Astrocyte (in vitro differentiated cells and primary cell): Measurements from ENCODE around the gene COMMD1. TPM values are rescaled to one million over a fixed set of nuclear protein-coding genes. Genes with fewer than 3 reads are reported as not detected.
"Not testable (repeated sequence)": the region's sequence is repeated elsewhere in the genome, so short reads cannot be mapped to it uniquely, and the experiment has no call there.

Experiments
- DNase-seq: peaks from one replicate; pipeline ENCODE4 v3.0.0-alpha.2; 2010; ENCODE audit warnings: low read depth
- FAIRE-seq: peaks from 2 replicates; lab custom pipeline; 2011; peaks lifted over from hg19 to GRCh38; lab: Jason Lieb, UNC
- H2AFZ ChIP-seq: 2 replicates; pipeline ENCODE4 v1.6.0; 2012; ENCODE audit warnings: low read depth, low read length, inconsistent platforms
- H3K27ac ChIP-seq: 2 replicates; pipeline ENCODE4 v1.5.1; 2011; ENCODE audit warnings: low read depth, low read length, inconsistent platforms
- H3K27me3 ChIP-seq: 2 replicates; pipeline ENCODE4 v1.6.0; 2011; ENCODE audit warnings: low read length, inconsistent platforms; ENCODE audit not compliant: insufficient read depth
- H3K36me3 ChIP-seq: 2 replicates; pipeline ENCODE4 v1.5.1; 2011; ENCODE audit warnings: low read length, inconsistent platforms; ENCODE audit not compliant: insufficient read depth
- H3K4me1 ChIP-seq: 2 replicates; pipeline ENCODE4 v1.5.1; 2011; ENCODE audit warnings: low read length, inconsistent platforms; ENCODE audit not compliant: insufficient read depth
- H3K4me2 ChIP-seq: 2 replicates; pipeline ENCODE4 v1.6.0; 2012; ENCODE audit warnings: low read length, inconsistent platforms
- H3K4me3 ChIP-seq: 2 replicates; pipeline ENCODE4 v1.5.1; 2011; ENCODE audit warnings: low read depth, mild to moderate bottlenecking, low read length, inconsistent platforms; ENCODE audit not compliant: insufficient read depth
- H3K79me2 ChIP-seq: 2 replicates; pipeline ENCODE4 v1.6.0; 2012; ENCODE audit warnings: mild to moderate bottlenecking, low read length, inconsistent platforms; ENCODE audit not compliant: insufficient read depth
- H3K9ac ChIP-seq: 2 replicates; pipeline ENCODE4 v1.6.0; 2012; ENCODE audit warnings: mild to moderate bottlenecking, low read length, inconsistent platforms
- H3K9me3 ChIP-seq: 2 replicates; pipeline ENCODE4 v1.5.1; 2012; ENCODE audit warnings: low read depth, mild to moderate bottlenecking, low read length, inconsistent platforms; ENCODE audit not compliant: insufficient read depth
- H4K20me1 ChIP-seq: 2 replicates; pipeline ENCODE4 v1.6.0; 2012; ENCODE audit warnings: low read length, inconsistent platforms; ENCODE audit not compliant: insufficient read depth
- H3K27ac Mint-ChIP-seq: one replicate; pipeline ENCODE4 v1.8.0; 2021; ENCODE audit warnings: mild to moderate bottlenecking, mixed read lengths; ENCODE audit not compliant: unreplicated experiment
- H3K27me3 Mint-ChIP-seq: one replicate; pipeline ENCODE4 v1.8.0; 2021; ENCODE audit warnings: low read depth, mixed read lengths; ENCODE audit not compliant: unreplicated experiment
- H3K36me3 Mint-ChIP-seq: one replicate; pipeline ENCODE4 v1.8.0; 2021; ENCODE audit warnings: low read depth, mixed read lengths; ENCODE audit not compliant: unreplicated experiment
- H3K4me1 Mint-ChIP-seq: one replicate; pipeline ENCODE4 v1.8.0; 2021; ENCODE audit warnings: low read depth, mixed read lengths; ENCODE audit not compliant: unreplicated experiment
- H3K4me3 Mint-ChIP-seq: one replicate; pipeline ENCODE4 v1.8.0; 2021; ENCODE audit warnings: mild to moderate bottlenecking, moderate library complexity, mixed read lengths; ENCODE audit not compliant: unreplicated experiment
- H3K9me3 Mint-ChIP-seq: one replicate; pipeline ENCODE4 v1.8.0; 2021; ENCODE audit warnings: mild to moderate bottlenecking, mixed read lengths; ENCODE audit not compliant: unreplicated experiment
- CTCF ChIP-seq: IDR thresholded peaks from 2 replicates; pipeline ENCODE4 v1.5.1; 2011; ENCODE audit warnings: low read depth, mild to moderate bottlenecking, inconsistent platforms, low read length, moderate library complexity; ENCODE audit not compliant: insufficient read depth
- EZH2 ChIP-seq: IDR thresholded peaks from 2 replicates; pipeline ENCODE4 v1.6.1; 2012; ENCODE audit warnings: mild to moderate bottlenecking, low read length, inconsistent platforms; ENCODE audit not compliant: insufficient read depth
- total RNA-seq: library from RNA; stranded (reverse); gene quantifications from 2 replicates; pipeline ENCODE4 v1.2.1, GENCODE V29; 2021

COMMD1 gene
- total RNA-seq, 1 donor from 2014 or later, result 32.0 TPM

- Histone ChIP-seq H3K9ac (no peak overlapping the region), H3K27me3 (no peaks in the 10 kb centered on the region), H3K27ac (no peak overlapping the region), H3K9me3 (no peaks in the 10 kb centered on the region), H3K4me1 (no peaks in the 10 kb centered on the region), H3K4me2 (no peak overlapping the region), H3K4me3 (no peak overlapping the region), H4K20me1 (peaks cover 34% of the 10 kb centered on the region), H3K36me3 (peaks cover 73% of the 10 kb centered on the region), H3K79me2 (peaks cover 58% of the 10 kb centered on the region), H2AFZ (no peak overlapping the region)
- H3K27ac Mint-ChIP-seq, result no peak overlapping the region
- H3K36me3 Mint-ChIP-seq, result peaks cover 3% of the 10 kb centered on the region
- DNase-seq (no peak), FAIRE-seq (no peak)
- H3K4me3 Mint-ChIP-seq, result no peak overlapping the region
- no peaks in the 10 kb centered on the region for H3K27me3 Mint-ChIP-seq
- TF ChIP-seq EZH2, result no peak
- no peak for TF ChIP-seq CTCF
- no peaks in the 10 kb centered on the region for H3K4me1 Mint-ChIP-seq
- no peaks in the 10 kb centered on the region for H3K9me3 Mint-ChIP-seq
Observed at GRCh38 chr2:61877571-61878245, 27.8 kb upstream of the COMMD1 start.

DNA sequence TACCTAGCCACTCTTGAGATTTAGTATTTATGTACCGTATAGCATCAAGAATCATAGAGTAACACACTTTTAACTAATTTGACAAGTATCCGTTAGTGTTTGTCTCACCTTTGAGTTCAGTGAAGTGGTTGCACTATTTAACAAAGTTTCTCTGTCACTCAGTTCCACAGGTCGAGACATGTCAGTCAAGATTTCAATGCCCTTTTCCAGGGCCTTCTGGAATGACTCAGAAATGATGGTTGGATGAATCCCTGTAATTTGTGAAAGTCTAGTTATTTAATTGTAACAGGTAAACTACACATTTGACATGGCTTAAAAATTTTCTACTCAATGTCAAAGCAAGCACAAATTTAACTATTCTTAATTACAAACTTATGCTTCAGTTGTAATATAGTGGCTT lies 26.7 kb upstream of the COMMD1 start:
- Mint-ChIP-seq H3K27ac (no peak overlapping the region), H3K36me3 (no peaks in the 10 kb centered on the region), H3K4me1 (no peaks in the 10 kb centered on the region), H3K4me3 (no peak overlapping the region), H3K9me3 (no peaks in the 10 kb centered on the region), H3K27me3 (no peaks in the 10 kb centered on the region)
- Histone ChIP-seq H3K9me3 (no peaks in the 10 kb centered on the region), H3K36me3 (peaks cover 76% of the 10 kb centered on the region), H3K4me3 (no peak overlapping the region), H3K4me2 (no peak overlapping the region), H3K27me3 (no peaks in the 10 kb centered on the region), H3K27ac (no peak overlapping the region), H3K79me2 (peaks cover 62% of the 10 kb centered on the region), H3K9ac (no peak overlapping the region), H3K4me1 (no peaks in the 10 kb centered on the region), H2AFZ (no peak overlapping the region), H4K20me1 (peaks cover 43% of the 10 kb centered on the region)
- DNase-seq, result no peak
- TF ChIP-seq CTCF (no peak), EZH2 (no peak)
- no peak for FAIRE-seq

DNA sequence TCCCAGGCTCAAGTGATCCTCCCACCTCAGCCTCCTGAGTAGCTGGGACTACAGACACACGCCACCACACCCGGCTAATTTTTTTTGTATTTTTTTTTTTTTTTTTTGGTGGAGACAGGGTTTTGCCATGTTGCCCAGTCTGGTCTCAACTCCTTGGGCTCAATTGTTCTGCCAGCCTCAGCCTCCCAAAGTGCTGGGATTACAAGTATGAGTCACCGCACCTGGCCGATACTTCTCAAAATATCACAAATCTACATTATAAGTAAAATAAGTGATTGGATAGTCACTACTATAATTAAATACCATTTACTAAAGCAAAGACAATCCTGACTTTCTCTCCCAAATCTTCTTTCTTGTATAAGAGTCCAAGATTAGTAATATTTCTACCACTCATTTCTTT lies 26.1 kb upstream of the COMMD1 start:
- not testable (repeated sequence) for H3K9me3 ChIP-seq, H3K4me3 Mint-ChIP-seq, H3K36me3 Mint-ChIP-seq, H3K27me3 Mint-ChIP-seq, H2AFZ ChIP-seq, H3K9me3 Mint-ChIP-seq, H3K9ac ChIP-seq, H3K4me1 Mint-ChIP-seq, H3K4me1 ChIP-seq, H3K27ac Mint-ChIP-seq, H3K27ac ChIP-seq, DNase-seq, H3K27me3 ChIP-seq, H3K4me2 ChIP-seq, H3K4me3 ChIP-seq, FAIRE-seq
- Histone ChIP-seq H4K20me1 (peaks cover 43% of the 10 kb centered on the region), H3K79me2 (peaks cover 63% of the 10 kb centered on the region), H3K36me3 (peaks cover 72% of the 10 kb centered on the region)
